Thyroid gland (tissue), 4 donors: ENCODE measurements around the gene RAB20. TPM values are rescaled to one million over a fixed set of nuclear protein-coding genes. Genes with fewer than 3 reads are reported as not detected.
A peak's percentile ranks its signal among the peaks of the same experiment; 100 is the strongest.
"Not testable (repeated sequence)": the region's sequence is repeated elsewhere in the genome, so short reads cannot be mapped to it uniquely, and the experiment has no call there.

Source experiments
- DNase-seq, 2 donors: peaks; one replicate each; pipeline ENCODE4 v3.0.0-alpha.2; 2019
- H3K27ac ChIP-seq, 3 donors: fragments of 200-600 bp; sonication (generic); 1 replicate in 2 of 3; 2 replicates in 1 of 3; pipeline ENCODE4 v1.5.1; 2016 to 2019; ENCODE audit warnings: mild to moderate bottlenecking in 1 of 3, moderate library complexity in 1 of 3
- H3K27me3 ChIP-seq: fragments of 200-600 bp; sonication (generic); one replicate; pipeline ENCODE4 v1.5.1; 2019
- H3K36me3 ChIP-seq, 2 donors: fragments of 200-600 bp; sonication (generic); one replicate each; pipeline ENCODE4 v1.5.1; 2016 to 2019
- H3K4me1 ChIP-seq, 2 donors: fragments of 200-600 bp; sonication (generic); one replicate each; pipeline ENCODE4 v1.5.1; 2017 to 2019
- H3K4me3 ChIP-seq, 3 donors: fragments of 200-600 bp; sonication (generic); replicated peaks in 1 of 3; 1 replicate in 2 of 3; 2 replicates in 1 of 3; pipeline ENCODE4 v1.5.1; 2016; ENCODE audit warnings: mild to moderate bottlenecking in 1 of 3
- H3K9me3 ChIP-seq: fragments of 200-600 bp; sonication (generic); one replicate; pipeline ENCODE4 v1.5.1; 2017
- CTCF ChIP-seq, 6 experiments: fragments of 200-600 bp in 3 of 6; fragments of 450-650 bp in 3 of 6; sonication (generic) in 3 of 6; IDR thresholded peaks; one replicate each; pipeline ENCODE4 v1.5.1; 2016 to 2019; ENCODE audit warnings: antibody characterized with exemption in 6 of 6, mild to moderate bottlenecking in 2 of 6, inconsistent platforms in 1 of 6, moderate library complexity in 1 of 6
- POLR2A ChIP-seq, 2 donors: fragments of 450-650 bp; IDR thresholded peaks; one replicate each; pipeline ENCODE4 v1.6.1; 2017; ENCODE audit warnings: antibody characterized with exemption in 2 of 2, mild to moderate bottlenecking in 2 of 2, moderate library complexity in 1 of 2
- WGBS, 2 donors: methylation state at CpG; one replicate each; pipeline ENCODE4 v1.1.5; 2017; 5-methylcytosine and 5-hydroxymethylcytosine counted together
- intact Hi-C: fragments of 100-400 bp; cut with DNase I; formaldehyde crosslinking; loops from one replicate; pipeline ENCODE4 v1.15.1; 2023
- total RNA-seq, 4 donors: library from RNA; depleted of rRNA; stranded (reverse); fragments of >200 nt; gene quantifications; one replicate each; pipeline ENCODE4 v1.2.3, GENCODE V29; 2016

Gene RAB20
- total RNA-seq, 4 donors from 2014 or later, result 21.0 to 60.5 (median 43.5) TPM

- intact Hi-C loops, result no loop called here
- DNase-seq, result no peak
- Histone ChIP-seq H3K9me3 (no peaks in the 10 kb centered on the region), H3K36me3 (no peaks in the 10 kb centered on the region), H3K4me1 (peaks cover 0 to under 1% of the 10 kb centered on the region in 2 donors), H3K27me3 (no peaks in the 10 kb centered on the region), H3K27ac (no peak overlapping the region), H3K4me3 (no peak overlapping the region)
- TF ChIP-seq CTCF (IDR thresholded peaks at IDR 0.05), result no peak
- no peak for TF ChIP-seq POLR2A (IDR thresholded peaks at IDR 0.05)
- 87 to 91% methylated on average over 10 of the region's 10 CpGs for WGBS, 2 donors
These were observed 9.4 kb upstream of the RAB20 start for GRCh38 chr13:110570886-110571285.

- not testable (repeated sequence) for H3K27me3 ChIP-seq, H3K4me1 ChIP-seq, H3K4me3 ChIP-seq, H3K36me3 ChIP-seq, H3K27ac ChIP-seq, H3K9me3 ChIP-seq, DNase-seq
- 82 to 87% methylated on average over 7 of the region's 7 CpGs for WGBS, 2 donors
- intact Hi-C loops, result loop anchor here (10.0 kb wide), 1 partner anchor 65 kb away; no protein-coding TSS in a partner anchor
These were observed 8.4 kb upstream of the RAB20 start for GRCh38 chr13:110569962-110570361.

GRCh38 chr13:110568612-110569011 is 7.1 kb upstream of the RAB20 start:
- intact Hi-C loops, result loop anchor here (10.0 kb wide), 1 partner anchor 64 kb away; no protein-coding TSS in a partner anchor
- H3K4me3 ChIP-seq, result no peak overlapping the region
- H3K4me1 ChIP-seq, result peaks cover 11 to 20% of the 10 kb centered on the region in 2 donors
- no peaks in the 10 kb centered on the region for H3K36me3 ChIP-seq
- DNase-seq, result no peak
- no peaks in the 10 kb centered on the region for H3K9me3 ChIP-seq
- WGBS, 2 donors, result 94 to 95% methylated on average over 3 of the region's 3 CpGs
- no peak for TF ChIP-seq CTCF (IDR thresholded peaks at IDR 0.05)
- TF ChIP-seq POLR2A (IDR thresholded peaks at IDR 0.05), result no peak
- no peaks in the 10 kb centered on the region for H3K27me3 ChIP-seq
- no peak overlapping the region for H3K27ac ChIP-seq

- Histone ChIP-seq H3K27ac (peak overlapping the region in 2 of 3 donors; percentile 68 to 98), H3K36me3 (no peaks in the 10 kb centered on the region), H3K4me1 (peaks cover 23 to 31% of the 10 kb centered on the region in 2 donors), H3K4me3 (no peak overlapping the region), H3K27me3 (no peaks in the 10 kb centered on the region), H3K9me3 (no peaks in the 10 kb centered on the region)
- TF ChIP-seq CTCF (IDR thresholded peaks at IDR 0.05) (no peak), POLR2A (IDR thresholded peaks at IDR 0.05) (no peak)
- intact Hi-C loops, result loop anchor here (10.0 kb wide), 1 partner anchor 61 kb away; no protein-coding TSS in a partner anchor
- DNase-seq, result no peak
- whole genome bisulfite sequencing, 2 donors, result 90 to 92% methylated on average over 9 of the region's 9 CpGs
These were observed 4.6 kb upstream of the RAB20 start for GRCh38 chr13:110566171-110566570.

GRCh38 chr13:110565296-110565695 is 3.8 kb upstream of the RAB20 start:
- no peaks in the 10 kb centered on the region for H3K27me3 ChIP-seq
- H3K27ac ChIP-seq, result peak overlapping the region; percentile 60 to 98 (median 68)
- WGBS, 2 donors, result 15 to 22% methylated on average over 2 of the region's 2 CpGs
- peak; percentile 45 to 49 for DNase-seq
- intact Hi-C loops, result loop anchor here (10.0 kb wide), 1 partner anchor 60 kb away; no protein-coding TSS in a partner anchor
- peaks cover 23 to 32% of the 10 kb centered on the region in 2 donors for H3K4me1 ChIP-seq
- no peak overlapping the region for H3K4me3 ChIP-seq
- H3K9me3 ChIP-seq, result no peaks in the 10 kb centered on the region
- H3K36me3 ChIP-seq, result no peaks in the 10 kb centered on the region
- TF ChIP-seq POLR2A (IDR thresholded peaks at IDR 0.05) (peak in 1 of 2 donors; percentile 25), CTCF (IDR thresholded peaks at IDR 0.05) (peak in 4 of 6 experiments; percentile 52 to 77 (median 65))
